GM18858 (cell line): ENCODE measurements around the gene SLC44A2.

Experiments used
- ATAC-seq: cut with Tn5 transposase; IDR thresholded peaks from one replicate; pipeline ENCODE4 v1.9.1; 2021; ENCODE audit not compliant: unreplicated experiment

Gene SLC44A2

DNA sequence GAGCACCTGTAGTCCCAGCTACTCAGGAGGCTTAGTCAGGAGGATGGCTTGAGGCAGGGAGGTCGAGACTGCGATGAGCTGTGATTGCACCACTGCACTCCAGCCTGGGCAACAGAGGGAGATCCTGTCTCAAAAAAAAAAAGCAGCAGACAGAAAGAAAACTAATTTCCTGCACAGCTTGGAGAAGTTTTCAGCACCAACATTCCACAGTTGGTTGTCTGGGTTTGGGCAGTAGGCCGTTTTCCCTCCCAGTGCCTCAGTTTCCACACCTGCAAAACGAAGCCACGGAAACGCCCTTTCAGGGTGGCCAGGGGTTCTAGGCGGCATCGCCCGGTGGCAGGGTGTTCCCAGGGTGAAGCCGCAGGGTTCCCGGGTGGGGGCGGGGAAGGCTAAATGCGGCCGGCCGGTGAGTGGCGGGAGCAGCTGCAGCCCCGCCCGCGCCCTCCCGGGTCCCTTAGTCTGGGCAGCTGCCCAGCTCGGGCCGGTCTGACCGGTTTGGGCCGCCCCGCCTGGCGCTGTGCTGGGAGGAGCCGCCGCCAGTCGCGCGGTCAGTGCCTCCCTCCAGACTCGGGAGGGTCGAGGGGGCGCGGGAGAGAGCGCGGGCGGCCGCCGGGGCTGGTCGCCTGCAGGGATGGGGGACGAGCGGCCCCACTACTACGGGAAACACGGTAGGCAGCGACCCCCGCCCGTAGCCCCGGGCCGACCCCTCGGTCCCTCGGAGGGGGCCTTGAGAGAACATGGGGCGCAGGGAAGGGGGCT lies at the start of gene SLC44A2:
TSS of gene SLC44A2 (plus strand) at position 551 of the 759 bp plus-strand sequence. CDS start at position 632, 81 bp downstream.
- ATAC-seq = no peak

DNA sequence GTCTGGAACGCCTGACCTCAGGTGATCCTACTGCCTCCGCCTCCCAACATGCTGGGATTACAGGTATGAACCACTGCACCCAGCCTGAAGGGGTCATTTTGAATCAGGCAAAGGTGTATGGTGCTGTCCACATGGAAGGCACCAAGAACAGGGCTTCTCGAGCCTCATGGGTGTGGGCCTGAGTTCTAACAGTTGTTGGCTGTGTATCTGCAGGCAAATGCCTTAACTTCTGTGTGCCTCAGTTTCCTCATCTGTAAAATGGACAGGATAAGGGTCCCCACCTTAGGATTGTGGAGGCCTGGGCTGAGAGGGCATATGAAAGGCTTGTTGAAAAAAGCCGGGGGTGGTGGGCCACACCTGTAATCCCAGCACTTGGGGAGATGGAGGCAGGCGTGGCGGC lies 47.4 kb upstream of the SLC44A2 start:
- no peak for ATAC-seq

DNA sequence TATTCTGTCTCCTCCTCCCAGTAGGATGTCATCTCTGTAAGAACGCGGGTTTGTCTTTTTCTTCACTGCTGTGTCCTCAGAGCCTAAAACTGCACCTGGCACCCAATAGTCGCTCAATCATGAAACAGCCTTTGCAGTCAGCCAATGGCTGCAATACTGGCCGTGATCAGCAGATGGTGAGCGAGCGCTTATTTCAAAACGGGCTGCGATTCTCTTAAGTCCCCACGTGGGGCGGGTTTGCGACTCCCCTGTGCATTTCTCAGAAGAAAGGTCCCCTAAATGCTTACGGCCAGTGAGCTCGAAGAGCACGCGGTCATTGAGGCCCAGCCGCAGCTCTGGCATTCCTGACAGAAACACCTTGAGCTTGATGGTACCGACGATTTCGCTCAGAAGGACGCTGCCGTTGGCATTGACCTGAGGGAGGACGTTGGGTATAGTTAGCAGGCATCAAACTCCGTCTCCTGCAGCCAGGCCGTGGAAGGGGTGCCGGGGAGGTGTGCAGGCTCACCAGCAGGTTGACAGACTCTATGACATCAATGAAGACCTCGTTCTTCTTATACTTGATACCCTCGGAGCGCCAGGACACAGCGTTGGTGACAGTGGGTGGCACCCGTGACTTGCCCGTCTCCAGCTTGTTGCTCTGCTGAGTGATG lies 44.2 kb upstream of the SLC44A2 start:
- ATAC-seq = no peak

GRCh38 chr19:10582091-10582490 lies 43.3 kb upstream of the SLC44A2 start:
- ATAC-seq = no peak

- ATAC-seq = no peak
Measured at GRCh38 chr19:10583036-10583776, 42.1 kb upstream of the SLC44A2 start.

- ATAC-seq = no peak
Measured at GRCh38 chr19:10586396-10586795, 39.0 kb upstream of the SLC44A2 start.

DNA sequence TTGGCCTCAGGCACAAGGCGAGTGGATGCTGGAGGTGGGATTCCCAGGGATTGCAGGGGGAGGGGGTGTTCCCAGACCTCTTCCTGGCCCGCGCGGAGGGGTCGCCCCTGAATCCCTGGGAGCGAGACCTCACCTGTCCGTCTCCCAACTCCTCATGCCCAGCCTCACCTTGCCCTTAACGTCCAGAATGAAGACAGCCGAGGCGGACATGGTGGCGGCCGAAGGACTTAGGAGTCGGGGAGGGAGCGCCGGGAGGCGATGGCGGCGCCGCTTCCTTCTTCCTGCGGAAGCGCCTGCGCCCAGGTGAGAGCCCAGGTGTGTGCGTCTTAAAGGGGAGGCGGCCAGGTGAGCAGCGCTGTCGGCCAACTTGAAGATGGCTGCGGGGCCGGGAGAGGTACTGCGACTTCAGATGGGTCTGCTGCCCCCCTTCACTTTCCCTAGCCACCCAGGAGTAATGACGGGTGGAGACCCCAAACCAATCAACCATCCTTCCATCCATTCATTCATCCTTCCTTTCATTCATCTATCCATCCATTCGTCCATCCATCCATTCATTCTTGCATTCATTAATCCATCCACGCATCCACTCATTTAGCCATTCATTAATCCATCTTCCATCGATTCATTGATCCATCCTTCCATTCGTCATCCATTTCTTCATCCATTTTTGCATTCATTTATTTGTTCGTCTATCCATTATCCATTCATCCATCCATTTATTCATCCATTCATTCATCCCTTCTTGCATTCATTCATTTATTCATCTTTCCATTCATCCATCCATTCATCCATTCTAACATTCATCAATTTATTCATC lies 38.1 kb upstream of the SLC44A2 start, which contains the start of gene AP1M2:
TSS of gene AP1M2 (minus strand) at position 291 of the 817 bp plus-strand sequence. CDS start at position 210, 81 bp downstream.
- ATAC-seq = no peak

DNA sequence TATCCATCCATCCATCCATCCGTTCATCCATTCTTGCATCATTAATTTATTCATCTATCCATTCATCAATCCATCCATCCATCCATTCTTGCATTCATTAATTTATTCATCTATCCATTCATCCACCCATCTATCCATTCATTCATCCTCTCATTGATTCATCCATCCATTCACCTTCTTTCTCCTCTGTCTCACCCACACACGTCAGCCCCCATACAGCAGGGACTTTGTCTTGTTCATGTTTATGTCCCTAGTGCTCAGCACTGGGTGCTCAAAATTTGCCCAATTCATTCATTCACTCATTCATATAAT lies 37.6 kb upstream of the SLC44A2 start:
- ATAC-seq = no peak

DNA sequence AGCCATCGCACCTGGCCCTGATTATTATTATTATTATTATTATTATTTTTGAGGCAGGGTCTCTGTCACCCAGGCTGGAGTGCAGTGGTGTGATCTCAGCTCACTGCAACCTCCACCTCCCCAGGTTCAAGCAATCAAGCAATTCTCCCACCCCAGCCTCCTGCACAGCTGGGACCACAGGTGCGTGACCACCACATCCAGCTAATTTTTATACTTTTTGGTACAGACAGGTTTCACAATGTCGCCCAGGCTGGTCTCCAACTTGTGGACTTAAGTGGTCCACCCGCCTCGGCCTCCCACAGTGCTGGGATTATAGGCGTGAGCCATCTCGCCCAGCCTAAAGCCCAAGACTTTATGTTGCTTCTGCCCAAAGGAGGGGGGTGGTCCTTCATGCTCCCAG lies 32.2 kb upstream of the SLC44A2 start:
- no peak for ATAC-seq

- ATAC-seq = no peak
Measured at GRCh38 chr19:10593820-10594637, 31.3 kb upstream of the SLC44A2 start.

- no peak for ATAC-seq
Measured at GRCh38 chr19:10600149-10600548, 25.2 kb upstream of the SLC44A2 start.

GRCh38 chr19:10601999-10602329 lies 23.4 kb upstream of the SLC44A2 start:
- no peak for ATAC-seq

GRCh38 chr19:10602330-10603083 lies 22.8 kb upstream of the SLC44A2 start:
- no peak for ATAC-seq

DNA sequence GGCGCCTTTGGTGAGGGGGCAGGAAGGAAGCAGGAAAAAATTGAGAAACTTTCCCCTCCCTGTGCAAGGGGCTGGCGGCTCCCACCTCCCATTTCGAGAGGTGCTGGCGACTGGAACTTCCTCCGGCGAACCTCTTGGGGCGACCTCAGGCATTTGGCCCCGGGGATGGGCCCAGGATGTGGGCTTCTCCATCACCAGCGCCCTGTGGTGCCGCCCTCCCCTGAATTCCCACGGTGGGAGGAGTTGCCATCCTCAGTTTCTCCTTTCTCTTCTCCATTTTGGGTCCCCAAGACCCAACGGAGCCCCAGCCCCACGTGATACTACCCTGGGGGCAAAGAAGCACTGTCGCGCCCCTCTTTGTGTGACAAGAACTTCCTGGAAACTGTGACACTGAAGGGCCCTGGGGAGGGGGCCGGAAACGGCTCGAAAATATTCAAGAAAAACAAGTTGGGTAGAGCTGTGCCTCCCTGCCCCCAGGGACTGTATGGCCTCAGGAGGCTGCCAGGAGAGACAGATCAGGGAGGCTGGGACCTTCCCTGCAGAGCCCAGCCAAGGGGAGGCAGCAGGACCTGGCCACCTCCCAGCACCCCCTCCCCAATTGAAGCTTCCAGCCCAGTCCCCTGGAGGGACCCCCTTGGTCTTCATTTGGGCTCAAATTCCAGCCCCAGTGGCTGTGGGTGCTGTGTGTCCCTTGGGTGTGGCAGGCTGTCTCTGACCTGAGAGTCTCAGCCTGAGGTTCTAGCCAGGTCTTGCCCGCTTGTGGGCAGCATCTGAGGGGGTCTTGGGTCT lies 22.1 kb upstream of the SLC44A2 start:
- ATAC-seq = no peak

DNA sequence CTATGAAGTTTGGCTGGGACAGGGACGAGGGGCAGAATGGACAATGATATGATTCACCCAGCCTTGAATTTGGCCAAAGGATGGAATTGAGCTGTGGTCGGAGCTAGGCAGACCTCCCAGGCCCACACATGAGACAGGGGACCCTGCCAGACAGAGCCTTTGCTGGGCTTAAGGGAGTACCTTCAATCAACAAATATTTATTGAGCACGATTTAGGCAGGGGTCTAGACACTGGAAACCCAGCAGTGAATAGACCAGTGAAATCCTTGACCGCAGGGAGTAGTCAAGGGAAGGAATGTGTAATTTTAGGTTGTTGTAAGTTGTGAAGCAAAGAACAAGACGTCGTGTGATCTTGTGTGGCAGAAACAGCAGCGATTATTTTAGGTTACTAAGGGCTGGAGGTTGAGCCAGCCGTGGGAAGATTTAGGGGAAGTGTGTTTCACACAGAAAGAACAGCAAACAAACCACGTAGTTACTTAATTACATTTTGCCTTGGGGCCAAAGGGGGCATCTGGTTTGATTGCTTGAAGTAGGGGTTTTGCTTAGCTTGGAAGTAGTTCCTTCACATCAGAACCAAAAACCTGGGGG lies 21.4 kb upstream of the SLC44A2 start:
- no peak for ATAC-seq

DNA sequence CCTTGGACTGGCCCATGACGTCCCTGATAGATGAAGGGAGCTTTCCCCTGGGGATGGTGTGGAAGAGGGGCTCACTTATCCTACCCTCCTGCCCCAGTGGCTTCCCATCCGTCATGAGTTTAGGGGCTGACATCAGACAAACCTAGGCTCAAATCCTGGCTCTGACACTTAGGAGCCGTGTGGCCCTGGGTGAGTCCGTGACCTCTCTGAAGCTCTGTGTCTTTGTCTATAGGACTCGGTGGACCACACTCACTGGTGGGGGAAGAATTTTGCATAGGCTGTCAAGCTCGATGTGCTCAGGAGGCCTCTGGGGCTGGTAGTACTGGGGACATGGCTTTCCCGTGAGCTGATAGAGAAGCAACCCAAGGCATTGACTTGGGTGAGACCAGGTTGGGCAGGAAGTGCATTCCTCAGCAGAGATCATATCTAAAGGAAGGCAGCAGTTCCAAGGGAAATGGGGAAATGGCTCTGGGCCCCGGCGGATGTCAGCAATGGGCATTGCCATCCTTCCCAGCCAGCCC lies 20.8 kb upstream of the SLC44A2 start:
- ATAC-seq = no peak

DNA sequence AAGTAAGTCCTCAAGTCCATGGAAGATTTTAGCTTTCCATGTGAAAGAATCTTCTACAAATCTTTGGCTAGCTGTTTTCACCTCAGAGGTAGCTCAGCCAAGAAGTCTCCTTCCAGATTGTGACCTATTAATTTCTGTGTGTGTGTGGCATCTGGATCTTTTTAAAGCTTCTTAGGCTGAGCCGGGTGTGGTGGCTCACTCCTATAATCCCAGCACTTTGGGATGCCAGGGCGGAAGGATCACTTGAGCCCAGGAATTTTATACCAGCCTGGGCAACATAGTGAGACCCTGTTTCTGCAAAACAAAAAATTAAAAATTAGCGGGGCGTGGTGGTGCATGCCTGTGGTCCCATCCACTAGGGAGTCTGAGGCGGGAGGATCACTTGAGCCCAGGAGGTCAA lies 13.4 kb upstream of the SLC44A2 start:
- ATAC-seq = no peak

DNA sequence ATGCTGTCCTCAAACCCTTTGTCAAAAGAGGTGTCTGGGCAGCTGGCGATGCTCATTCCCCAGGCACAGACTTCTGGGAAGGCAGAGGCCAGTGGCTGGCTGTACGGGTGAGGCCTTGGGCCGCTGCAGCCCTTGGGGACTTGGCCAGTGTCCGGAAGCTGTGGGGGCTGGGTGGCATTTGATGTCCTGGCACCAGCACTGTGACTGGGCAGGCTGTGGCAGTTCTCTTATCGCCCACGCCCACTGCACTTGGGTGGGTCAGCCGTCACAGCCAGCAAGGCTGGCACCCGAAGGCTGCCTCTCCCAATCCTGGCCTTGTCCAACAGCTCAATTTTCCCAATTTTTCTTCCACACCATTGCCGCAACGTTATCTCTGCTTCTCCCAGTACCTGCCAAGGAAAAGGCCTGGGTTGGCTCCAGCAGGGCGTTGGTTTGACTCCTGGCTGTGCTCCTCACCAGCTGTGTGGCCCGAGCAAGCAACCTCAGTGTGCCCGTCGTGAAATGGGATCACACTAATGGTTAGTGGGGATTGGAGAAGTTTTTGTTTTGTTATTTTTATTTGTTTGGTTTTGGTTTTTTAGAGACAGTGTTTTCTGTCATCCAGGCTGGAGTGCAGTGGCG lies 12.7 kb upstream of the SLC44A2 start:
- ATAC-seq = no peak
